DOHH2 (cell line): ENCODE results near the gene SORBS2.

Source experiments
- H3F3A ChIP-seq: fragments of 200-600 bp; sonication (generic), shearing (Covaris generic); 2 replicates; pipeline ENCODE4 v1.6.0; 2016; ENCODE audit warnings: antibody characterized with exemption, mild to moderate bottlenecking; ENCODE audit not compliant: control insufficient read depth, insufficient read depth
- H3K27ac ChIP-seq: fragments of 200-600 bp; sonication (generic); 2 replicates; pipeline ENCODE4 v1.5.1; 2014; ENCODE audit warnings: low read depth, mild to moderate bottlenecking, low read length, moderate library complexity
- H3K27me3 ChIP-seq: fragments of 200-600 bp; sonication (generic); 2 replicates; pipeline ENCODE4 v1.6.1; 2014; ENCODE audit warnings: mild to moderate bottlenecking, low read length, mixed read lengths; ENCODE audit not compliant: control insufficient read depth
- H3K36me3 ChIP-seq: fragments of 200-600 bp; sonication (generic); 2 replicates; pipeline ENCODE4 v1.6.1; 2014; ENCODE audit warnings: mild to moderate bottlenecking, low read length, moderate library complexity, mixed read lengths; ENCODE audit not compliant: control insufficient read depth
- H3K4me1 ChIP-seq: fragments of 200-600 bp; sonication (generic); 2 replicates; pipeline ENCODE4 v1.6.1; 2014; ENCODE audit warnings: mild to moderate bottlenecking, low read length, mixed read lengths; ENCODE audit not compliant: control insufficient read depth
- H3K4me2 ChIP-seq: fragments of 200-600 bp; sonication (generic); 2 replicates; pipeline ENCODE4 v1.6.0; 2014; ENCODE audit warnings: mild to moderate bottlenecking, low read length, moderate library complexity
- H3K4me3 ChIP-seq: fragments of 200-600 bp; sonication (generic); 2 replicates; pipeline ENCODE4 v1.5.1; 2014; ENCODE audit warnings: mild to moderate bottlenecking, low read length, mixed read lengths
- H3K79me2 ChIP-seq: fragments of 200-600 bp; sonication (generic); 2 replicates; pipeline ENCODE4 v1.6.1; 2014; ENCODE audit warnings: mild to moderate bottlenecking, low read length, mixed read lengths; ENCODE audit not compliant: control insufficient read depth
- H3K9me2 ChIP-seq: fragments of 200-600 bp; sonication (generic); replicated peaks from 2 replicates; pipeline ENCODE4 v1.6.1; 2014; ENCODE audit warnings: mild to moderate bottlenecking, low read length, mixed read lengths; ENCODE audit not compliant: control insufficient read depth
- H3K9me3 ChIP-seq: fragments of 200-600 bp; sonication (generic); 2 replicates; pipeline ENCODE4 v1.6.1; 2014; ENCODE audit warnings: antibody characterized with exemption, low read length, mixed read lengths; ENCODE audit not compliant: control insufficient read depth, insufficient read depth
- H4K20me1 ChIP-seq: fragments of 200-600 bp; sonication (generic); 2 replicates; pipeline ENCODE4 v1.6.0; 2014; ENCODE audit warnings: low read depth, mild to moderate bottlenecking, antibody characterized with exemption, low read length, moderate library complexity; ENCODE audit not compliant: control insufficient read depth, insufficient read depth
- CTCF ChIP-seq: fragments of 200-600 bp; sonication (generic); IDR thresholded peaks from one replicate; pipeline ENCODE4 v1.5.1; 2014; ENCODE audit warnings: antibody characterized with exemption, mild to moderate bottlenecking, low read depth, low read length; ENCODE audit not compliant: poor library complexity, severe bottlenecking
- EZH2phosphoT487 ChIP-seq: fragments of 200-600 bp; sonication (generic); IDR thresholded peaks from 2 replicates; pipeline ENCODE4 v1.6.1; 2017; ENCODE audit warnings: borderline replicate concordance, mild to moderate bottlenecking, antibody characterized with exemption, low read length, moderate library complexity, mixed read lengths

The SORBS2 gene

DNA sequence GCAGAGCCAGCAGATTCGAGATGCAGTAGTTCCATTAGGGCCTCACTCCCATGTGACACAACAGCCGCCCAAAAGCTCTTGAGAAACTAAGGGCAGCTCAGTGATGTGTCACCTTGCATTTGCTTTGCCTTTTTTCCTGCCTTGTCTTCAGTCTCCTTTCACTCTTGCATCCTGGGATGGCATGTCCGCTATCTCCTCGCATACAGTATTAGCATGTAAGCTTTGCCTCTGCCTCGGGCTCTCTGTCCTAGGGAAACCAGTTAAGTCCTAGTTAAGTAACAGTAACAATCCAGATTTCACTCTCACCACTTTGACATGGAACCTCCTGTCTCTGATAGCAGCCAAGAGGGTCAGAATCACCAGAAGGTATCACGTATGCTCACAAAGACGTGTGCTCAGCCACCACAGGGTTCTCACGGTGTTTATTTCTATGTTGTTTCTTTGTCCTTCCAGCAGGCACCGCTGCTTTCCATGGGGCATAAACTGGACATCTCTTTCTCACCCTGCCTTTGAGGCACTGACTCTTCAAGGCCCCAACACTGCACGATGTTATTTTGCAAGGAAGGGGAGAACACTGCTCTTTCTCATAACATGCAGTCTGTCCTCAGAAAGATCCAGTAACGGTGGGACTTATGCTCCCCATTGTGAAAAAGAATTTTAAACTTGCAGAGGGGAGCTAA lies 26.7 kb upstream of the SORBS2 start:
- H3K79me2 ChIP-seq = no peaks in the 10 kb centered on the region
- no peaks in the 10 kb centered on the region for H3K4me1 ChIP-seq
- no peaks in the 10 kb centered on the region for H3K9me3 ChIP-seq
- H3K36me3 ChIP-seq = no peaks in the 10 kb centered on the region
- H3K27ac ChIP-seq = no peak overlapping the region
- H3F3A ChIP-seq = no peaks in the 10 kb centered on the region
- H3K4me3 ChIP-seq = no peak overlapping the region
- no peaks in the 10 kb centered on the region for H3K9me2 ChIP-seq
- TF ChIP-seq CTCF = no peak
- TF ChIP-seq EZH2phosphoT487 = no peak
- H4K20me1 ChIP-seq = no peaks in the 10 kb centered on the region
- peaks cover 3% of the 10 kb centered on the region; the same call in 1 of the 2 replicates for H3K27me3 ChIP-seq
- no peak overlapping the region for H3K4me2 ChIP-seq

DNA sequence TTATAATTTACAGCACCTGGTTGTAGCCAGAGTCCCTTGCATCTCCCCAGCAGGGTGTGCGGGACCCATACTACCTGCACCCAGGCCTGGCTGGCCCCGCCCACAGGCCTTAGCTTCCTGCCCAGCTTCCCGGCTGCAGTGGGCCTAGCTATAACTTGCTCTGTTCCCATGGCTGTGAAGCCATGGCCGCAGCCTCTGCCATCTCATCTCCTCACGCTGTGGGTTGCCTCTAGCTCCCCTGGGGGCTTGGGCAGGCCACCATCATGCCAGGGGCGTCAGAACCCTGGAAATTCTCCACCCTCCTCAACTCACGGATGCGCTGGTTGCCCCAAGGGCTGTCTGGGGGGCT lies 26.1 kb upstream of the SORBS2 start:
- H3K27me3 ChIP-seq = peaks cover 3% of the 10 kb centered on the region; the same call in 1 of the 2 replicates
- H3K9me3 ChIP-seq = no peaks in the 10 kb centered on the region
- H4K20me1 ChIP-seq = no peaks in the 10 kb centered on the region
- no peak overlapping the region for H3K4me3 ChIP-seq
- no peaks in the 10 kb centered on the region for H3K79me2 ChIP-seq
- H3K36me3 ChIP-seq = no peaks in the 10 kb centered on the region
- no peaks in the 10 kb centered on the region for H3K4me1 ChIP-seq
- no peak for TF ChIP-seq CTCF
- TF ChIP-seq EZH2phosphoT487 = no peak
- no peaks in the 10 kb centered on the region for H3K9me2 ChIP-seq
- no peaks in the 10 kb centered on the region for H3F3A ChIP-seq
- no peak overlapping the region for H3K4me2 ChIP-seq
- H3K27ac ChIP-seq = no peak overlapping the region

DNA sequence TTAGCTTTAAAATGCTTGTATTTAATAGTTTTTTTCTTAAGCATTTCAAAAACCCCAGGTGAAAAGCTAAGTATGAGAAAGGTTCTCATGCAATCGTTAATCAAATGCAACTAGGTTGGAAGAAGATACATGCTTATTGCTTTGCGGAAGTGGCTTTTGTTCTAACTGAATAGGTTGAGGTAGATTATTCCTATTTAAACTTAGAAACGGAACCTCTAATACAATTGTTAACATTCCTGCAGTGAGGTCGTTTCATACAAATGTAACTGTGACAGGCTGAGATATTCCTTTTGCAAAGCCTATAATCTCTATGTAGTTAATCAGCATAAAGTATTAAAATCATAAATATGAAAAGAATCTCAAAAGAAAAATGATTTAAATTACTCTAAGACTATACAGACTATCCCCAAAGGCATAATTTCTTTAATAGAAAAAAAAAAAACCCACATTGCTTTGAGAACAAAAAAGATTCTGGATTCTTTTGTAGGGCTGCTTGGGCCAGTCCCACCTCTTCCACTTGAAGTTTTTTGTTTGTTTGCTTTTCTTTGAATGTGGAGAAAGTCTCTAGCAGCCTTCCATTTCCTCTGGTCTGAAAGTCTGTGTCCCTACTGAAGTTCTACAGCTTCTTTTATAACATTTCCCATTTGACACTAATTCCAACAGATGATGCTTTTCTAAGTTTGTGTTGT lies 25.6 kb upstream of the SORBS2 start:
- no peaks in the 10 kb centered on the region for H3K4me1 ChIP-seq
- H4K20me1 ChIP-seq = no peaks in the 10 kb centered on the region
- no peaks in the 10 kb centered on the region for H3K9me2 ChIP-seq
- H3K9me3 ChIP-seq = no peaks in the 10 kb centered on the region
- H3K79me2 ChIP-seq = no peaks in the 10 kb centered on the region
- H3K4me3 ChIP-seq = no peak overlapping the region
- no peak overlapping the region for H3K27ac ChIP-seq
- H3K27me3 ChIP-seq = peaks cover 3% of the 10 kb centered on the region; the same call in 1 of the 2 replicates
- H3F3A ChIP-seq = no peaks in the 10 kb centered on the region
- H3K4me2 ChIP-seq = no peak overlapping the region
- H3K36me3 ChIP-seq = no peaks in the 10 kb centered on the region
- TF ChIP-seq CTCF = no peak
- no peak for TF ChIP-seq EZH2phosphoT487
